Measurements from ENCODE around the gene PROX1.

Gene PROX1

DNA sequence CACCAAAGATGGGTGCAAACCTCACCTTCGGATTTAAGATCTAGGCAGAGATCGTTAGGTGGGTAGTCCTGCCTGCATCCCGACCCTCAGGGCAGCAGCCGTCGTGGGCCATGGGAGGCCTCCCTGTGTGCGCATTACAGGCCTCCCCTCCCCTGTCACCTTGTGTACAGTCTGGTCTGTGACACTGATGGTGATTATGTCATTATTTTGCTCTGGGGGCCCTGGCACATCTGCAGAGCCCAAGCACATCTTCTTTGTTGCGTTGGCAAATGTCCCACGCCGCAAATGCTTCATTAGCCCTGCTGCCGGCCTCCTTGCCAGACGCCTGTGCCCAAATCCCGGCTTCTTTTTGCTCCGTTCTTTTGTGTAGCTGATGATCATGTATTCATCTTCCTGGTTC, 31.7 kb downstream of the PROX1 start:
- H3K9ac ChIP-seq (ENCODE audit: low read depth in 1 of 2, low read length in 2 of 2) = no peak overlapping the region
- H3K36me3 ChIP-seq (ENCODE audit: control insufficient read depth in 2 of 2, insufficient read depth in 2 of 2, low read length in 2 of 2) = no peaks in the 10 kb centered on the region

DNA sequence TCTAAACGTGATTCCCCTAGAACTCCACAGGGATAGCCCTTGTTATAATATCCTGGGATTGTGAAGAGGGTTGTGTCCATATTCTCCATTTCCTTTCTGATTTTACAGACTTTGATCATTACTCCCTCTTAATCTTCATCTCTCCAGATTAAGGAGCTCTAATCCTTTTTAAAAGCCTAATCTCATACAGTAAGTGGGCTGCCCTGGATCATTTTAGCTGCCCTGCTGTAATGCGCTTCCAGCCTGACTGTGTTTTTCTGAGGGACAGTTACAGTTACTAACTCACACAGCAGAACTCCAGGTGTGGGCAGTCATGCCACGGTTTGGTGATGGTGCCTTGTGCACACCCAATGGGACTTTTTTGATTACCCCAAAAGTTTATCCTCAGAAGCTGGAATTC, 33.5 kb downstream of the PROX1 start:
- no peak overlapping the region for H3K9ac ChIP-seq (ENCODE audit: low read depth in 1 of 2, low read length in 2 of 2)

More for the DNA sequence above, 31.7 kb downstream of the PROX1 start:
- H3K27me3 ChIP-seq (ENCODE audit: control insufficient read depth in 2 of 2, insufficient read depth in 2 of 2, low read length in 2 of 2) = no peaks in the 10 kb centered on the region
- no peaks in the 10 kb centered on the region for H3K4me1 ChIP-seq (ENCODE audit: control insufficient read depth in 2 of 2, insufficient read depth in 2 of 2, low read length in 2 of 2)
- no peak overlapping the region for H3K27ac ChIP-seq (ENCODE audit: low read depth in 2 of 2, low read length in 2 of 2)
- H3K9me3 ChIP-seq (ENCODE audit: control insufficient read depth in 2 of 2, low read length in 2 of 2) = no peaks in the 10 kb centered on the region
- no peak overlapping the region for H3K4me3 ChIP-seq (ENCODE audit: low read length in 2 of 2)

GRCh38 chr1:214022229-214022791, 34.5 kb downstream of the PROX1 start:
- no peaks in the 10 kb centered on the region for H3K36me3 ChIP-seq (ENCODE audit: control insufficient read depth in 2 of 2, insufficient read depth in 2 of 2, low read length in 2 of 2)
- H3K9me3 ChIP-seq (ENCODE audit: control insufficient read depth in 2 of 2, low read length in 2 of 2) = no peaks in the 10 kb centered on the region
- H3K27ac ChIP-seq (ENCODE audit: low read depth in 2 of 2, low read length in 2 of 2) = no peak overlapping the region
- H3K4me3 ChIP-seq (ENCODE audit: low read length in 2 of 2) = no peak overlapping the region
- H3K27me3 ChIP-seq (ENCODE audit: control insufficient read depth in 2 of 2, insufficient read depth in 2 of 2, low read length in 2 of 2) = no peaks in the 10 kb centered on the region
- H3K4me1 ChIP-seq (ENCODE audit: control insufficient read depth in 2 of 2, insufficient read depth in 2 of 2, low read length in 2 of 2) = no peaks in the 10 kb centered on the region
- H3K9ac ChIP-seq (ENCODE audit: low read depth in 1 of 2, low read length in 2 of 2) = no peak overlapping the region

More for the DNA sequence above, 33.5 kb downstream of the PROX1 start:
- Histone ChIP-seq H3K27ac (ENCODE audit: low read depth in 2 of 2, low read length in 2 of 2) (no peak overlapping the region), H3K4me3 (ENCODE audit: low read length in 2 of 2) (no peak overlapping the region), H3K9me3 (ENCODE audit: control insufficient read depth in 2 of 2, low read length in 2 of 2) (no peaks in the 10 kb centered on the region), H3K4me1 (ENCODE audit: control insufficient read depth in 2 of 2, insufficient read depth in 2 of 2, low read length in 2 of 2) (no peaks in the 10 kb centered on the region), H3K27me3 (ENCODE audit: control insufficient read depth in 2 of 2, insufficient read depth in 2 of 2, low read length in 2 of 2) (no peaks in the 10 kb centered on the region), H3K36me3 (ENCODE audit: control insufficient read depth in 2 of 2, insufficient read depth in 2 of 2, low read length in 2 of 2) (no peaks in the 10 kb centered on the region)

GRCh38 chr1:214022810-214023425, 35.1 kb downstream of the PROX1 start:
- H3K9me3 ChIP-seq (ENCODE audit: control insufficient read depth in 2 of 2, low read length in 2 of 2) = no peaks in the 10 kb centered on the region
- no peak overlapping the region for H3K9ac ChIP-seq (ENCODE audit: low read depth in 1 of 2, low read length in 2 of 2)
- no peaks in the 10 kb centered on the region for H3K36me3 ChIP-seq (ENCODE audit: control insufficient read depth in 2 of 2, insufficient read depth in 2 of 2, low read length in 2 of 2)
- no peak overlapping the region for H3K4me3 ChIP-seq (ENCODE audit: low read length in 2 of 2)
- H3K27me3 ChIP-seq (ENCODE audit: control insufficient read depth in 2 of 2, insufficient read depth in 2 of 2, low read length in 2 of 2) = no peaks in the 10 kb centered on the region
- H3K4me1 ChIP-seq (ENCODE audit: control insufficient read depth in 2 of 2, insufficient read depth in 2 of 2, low read length in 2 of 2) = no peaks in the 10 kb centered on the region
- no peak overlapping the region for H3K27ac ChIP-seq (ENCODE audit: low read depth in 2 of 2, low read length in 2 of 2)

- Histone ChIP-seq H3K9ac (ENCODE audit: low read depth in 1 of 2, low read length in 2 of 2) (no peak overlapping the region), H3K9me3 (ENCODE audit: control insufficient read depth in 2 of 2, low read length in 2 of 2) (no peaks in the 10 kb centered on the region), H3K36me3 (ENCODE audit: control insufficient read depth in 2 of 2, insufficient read depth in 2 of 2, low read length in 2 of 2) (no peaks in the 10 kb centered on the region), H3K4me1 (ENCODE audit: control insufficient read depth in 2 of 2, insufficient read depth in 2 of 2, low read length in 2 of 2) (no peaks in the 10 kb centered on the region), H3K4me3 (ENCODE audit: low read length in 2 of 2) (no peak overlapping the region), H3K27me3 (ENCODE audit: control insufficient read depth in 2 of 2, insufficient read depth in 2 of 2, low read length in 2 of 2) (no peaks in the 10 kb centered on the region), H3K27ac (ENCODE audit: low read depth in 2 of 2, low read length in 2 of 2) (no peak overlapping the region)
These were observed 39.2 kb downstream of the PROX1 start for GRCh38 chr1:214026985-214027384.

DNA sequence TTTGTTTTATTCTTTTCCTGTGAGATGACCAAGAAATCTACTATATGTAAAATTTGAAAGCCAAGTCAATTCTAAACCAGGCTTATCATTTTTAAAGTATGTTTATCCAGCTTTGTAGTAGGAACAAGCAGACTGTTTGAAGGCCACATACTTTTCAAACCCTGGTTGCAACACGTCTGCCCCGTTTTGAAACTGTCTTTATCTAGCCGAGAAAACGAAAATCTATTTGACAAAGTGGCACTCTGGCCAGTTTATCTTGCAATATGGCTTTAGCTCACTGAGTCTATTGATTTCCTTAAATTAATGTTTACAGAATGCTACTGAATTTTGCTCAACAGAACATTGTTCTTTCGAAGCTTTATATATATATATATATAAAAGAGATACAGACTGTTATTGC, 39.7 kb downstream of the PROX1 start:
- H3K27ac ChIP-seq (ENCODE audit: low read depth in 2 of 2, low read length in 2 of 2) = no peak overlapping the region
- H3K27me3 ChIP-seq (ENCODE audit: control insufficient read depth in 2 of 2, insufficient read depth in 2 of 2, low read length in 2 of 2) = no peaks in the 10 kb centered on the region
- H3K36me3 ChIP-seq (ENCODE audit: control insufficient read depth in 2 of 2, insufficient read depth in 2 of 2, low read length in 2 of 2) = no peaks in the 10 kb centered on the region
- H3K4me3 ChIP-seq (ENCODE audit: low read length in 2 of 2) = no peak overlapping the region
- no peak overlapping the region for H3K9ac ChIP-seq (ENCODE audit: low read depth in 1 of 2, low read length in 2 of 2)
- no peaks in the 10 kb centered on the region for H3K4me1 ChIP-seq (ENCODE audit: control insufficient read depth in 2 of 2, insufficient read depth in 2 of 2, low read length in 2 of 2)
- no peaks in the 10 kb centered on the region for H3K9me3 ChIP-seq (ENCODE audit: control insufficient read depth in 2 of 2, low read length in 2 of 2)

DNA sequence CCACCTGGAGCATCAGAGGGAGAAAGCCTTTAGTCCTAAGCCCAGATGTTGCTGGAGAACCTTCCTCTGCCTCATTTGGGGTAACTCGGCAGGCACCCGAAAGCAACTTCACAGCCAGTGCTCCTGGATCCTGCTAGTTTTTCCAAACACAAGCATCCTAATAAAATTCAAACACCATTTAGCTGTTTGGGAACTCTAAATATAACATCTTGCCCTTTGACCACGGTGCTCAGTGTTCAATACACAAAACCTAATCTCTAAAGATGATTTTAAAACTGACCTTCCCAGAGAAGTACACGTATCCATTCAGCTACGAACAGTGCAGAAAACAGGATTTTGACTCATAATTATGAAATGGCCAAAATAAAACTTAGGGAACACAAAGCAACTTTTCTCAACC, 40.3 kb downstream of the PROX1 start:
- no peak overlapping the region for H3K4me3 ChIP-seq (ENCODE audit: low read length in 2 of 2)
- H3K4me1 ChIP-seq (ENCODE audit: control insufficient read depth in 2 of 2, insufficient read depth in 2 of 2, low read length in 2 of 2) = no peaks in the 10 kb centered on the region
- no peak overlapping the region for H3K27ac ChIP-seq (ENCODE audit: low read depth in 2 of 2, low read length in 2 of 2)
- H3K27me3 ChIP-seq (ENCODE audit: control insufficient read depth in 2 of 2, insufficient read depth in 2 of 2, low read length in 2 of 2) = no peaks in the 10 kb centered on the region
- H3K36me3 ChIP-seq (ENCODE audit: control insufficient read depth in 2 of 2, insufficient read depth in 2 of 2, low read length in 2 of 2) = no peaks in the 10 kb centered on the region
- no peaks in the 10 kb centered on the region for H3K9me3 ChIP-seq (ENCODE audit: control insufficient read depth in 2 of 2, low read length in 2 of 2)
- no peak overlapping the region for H3K9ac ChIP-seq (ENCODE audit: low read depth in 1 of 2, low read length in 2 of 2)

- no peaks in the 10 kb centered on the region for H3K9me3 ChIP-seq (ENCODE audit: control insufficient read depth in 2 of 2, low read length in 2 of 2)
- H3K27me3 ChIP-seq (ENCODE audit: control insufficient read depth in 2 of 2, insufficient read depth in 2 of 2, low read length in 2 of 2) = no peaks in the 10 kb centered on the region
- no peaks in the 10 kb centered on the region for H3K36me3 ChIP-seq (ENCODE audit: control insufficient read depth in 2 of 2, insufficient read depth in 2 of 2, low read length in 2 of 2)
- H3K4me1 ChIP-seq (ENCODE audit: control insufficient read depth in 2 of 2, insufficient read depth in 2 of 2, low read length in 2 of 2) = no peaks in the 10 kb centered on the region
- H3K4me3 ChIP-seq (ENCODE audit: low read length in 2 of 2) = no peak overlapping the region
- H3K9ac ChIP-seq (ENCODE audit: low read depth in 1 of 2, low read length in 2 of 2) = no peak overlapping the region
- no peak overlapping the region for H3K27ac ChIP-seq (ENCODE audit: low read depth in 2 of 2, low read length in 2 of 2)
These were observed 41.1 kb downstream of the PROX1 start for GRCh38 chr1:214028649-214029406.

DNA sequence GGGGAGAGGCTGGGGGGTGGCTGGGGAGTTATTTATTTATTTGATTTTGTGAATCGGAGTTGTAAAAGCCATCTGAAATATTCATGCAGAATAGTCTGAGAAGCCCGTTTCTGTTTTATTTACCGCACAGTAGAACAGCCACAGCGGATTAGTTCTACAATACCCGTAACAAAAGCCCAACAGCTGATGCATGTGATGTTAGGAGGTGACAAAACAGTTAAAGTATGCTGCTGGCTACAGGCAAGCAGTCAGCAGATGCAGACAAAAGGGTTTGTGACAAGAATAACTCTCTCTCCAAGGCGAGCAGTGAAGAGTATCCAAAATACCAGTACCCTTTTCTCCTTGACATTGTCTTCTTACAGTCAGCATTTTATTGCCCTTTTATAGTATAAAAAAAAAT, 42.0 kb downstream of the PROX1 start:
- H3K27ac ChIP-seq (ENCODE audit: low read depth in 2 of 2, low read length in 2 of 2) = no peak overlapping the region
- H3K4me1 ChIP-seq (ENCODE audit: control insufficient read depth in 2 of 2, insufficient read depth in 2 of 2, low read length in 2 of 2) = no peaks in the 10 kb centered on the region
- H3K4me3 ChIP-seq (ENCODE audit: low read length in 2 of 2) = no peak overlapping the region
- H3K27me3 ChIP-seq (ENCODE audit: control insufficient read depth in 2 of 2, insufficient read depth in 2 of 2, low read length in 2 of 2) = no peaks in the 10 kb centered on the region
- no peaks in the 10 kb centered on the region for H3K36me3 ChIP-seq (ENCODE audit: control insufficient read depth in 2 of 2, insufficient read depth in 2 of 2, low read length in 2 of 2)
- H3K9ac ChIP-seq (ENCODE audit: low read depth in 1 of 2, low read length in 2 of 2) = no peak overlapping the region
- no peaks in the 10 kb centered on the region for H3K9me3 ChIP-seq (ENCODE audit: control insufficient read depth in 2 of 2, low read length in 2 of 2)

DNA sequence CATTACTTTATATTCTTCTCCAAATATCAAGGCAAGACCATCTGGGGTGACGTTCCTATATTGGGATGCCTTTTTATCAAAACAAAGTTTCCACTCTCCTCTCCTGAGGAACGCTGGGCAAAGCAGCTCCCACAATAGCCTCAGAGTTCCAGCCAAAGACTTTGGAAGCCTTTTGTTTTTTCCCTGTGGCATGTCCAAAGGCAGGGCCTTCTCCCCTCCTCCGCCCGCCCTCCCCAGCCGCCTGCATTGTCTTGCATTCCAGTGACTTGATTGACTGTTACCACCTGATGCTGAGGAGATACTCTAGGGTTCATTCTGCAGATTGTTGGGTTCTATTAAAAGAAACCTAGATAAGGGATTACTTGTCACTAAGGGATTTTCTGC, 43.5 kb downstream of the PROX1 start:
- no peak overlapping the region for H3K4me3 ChIP-seq (ENCODE audit: low read length in 2 of 2)
- no peaks in the 10 kb centered on the region for H3K4me1 ChIP-seq (ENCODE audit: control insufficient read depth in 2 of 2, insufficient read depth in 2 of 2, low read length in 2 of 2)
- H3K9me3 ChIP-seq (ENCODE audit: control insufficient read depth in 2 of 2, low read length in 2 of 2) = no peaks in the 10 kb centered on the region
- no peak overlapping the region for H3K9ac ChIP-seq (ENCODE audit: low read depth in 1 of 2, low read length in 2 of 2)
- no peaks in the 10 kb centered on the region for H3K36me3 ChIP-seq (ENCODE audit: control insufficient read depth in 2 of 2, insufficient read depth in 2 of 2, low read length in 2 of 2)
- no peaks in the 10 kb centered on the region for H3K27me3 ChIP-seq (ENCODE audit: control insufficient read depth in 2 of 2, insufficient read depth in 2 of 2, low read length in 2 of 2)
- no peak overlapping the region for H3K27ac ChIP-seq (ENCODE audit: low read depth in 2 of 2, low read length in 2 of 2)
